GM12872 (cell line): ENCODE data around the gene XPA.

Experiments used
- TF ChIP-seq, protein P1 (sequence below): IDR thresholded peaks from 3 replicates; pipeline ENCODE4 v1.5.1; 2011; ENCODE audit warnings: low read depth, mild to moderate bottlenecking, low read length, moderate library complexity; ENCODE audit not compliant: insufficient read depth

XPA gene

DNA sequence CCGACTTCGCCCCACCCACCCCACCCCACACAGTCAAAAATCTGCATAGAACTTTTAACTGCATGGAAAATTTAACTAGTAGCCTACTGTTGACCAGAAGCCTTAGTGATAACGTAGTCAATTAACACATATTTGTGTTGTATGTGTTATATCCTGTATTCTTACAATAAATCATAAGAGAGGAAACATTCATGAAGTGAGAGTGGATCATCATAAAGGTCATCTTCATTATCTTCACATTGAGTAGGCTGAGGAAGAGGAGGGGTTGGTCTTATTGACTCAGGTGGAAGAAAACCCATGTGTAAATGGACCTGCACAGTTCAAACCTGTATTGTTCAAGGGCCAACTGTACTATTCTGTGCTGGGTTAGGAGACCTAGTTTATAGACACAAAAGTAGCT lies 31.4 kb downstream of the XPA start:
- TF ChIP-seq, protein P1, sequence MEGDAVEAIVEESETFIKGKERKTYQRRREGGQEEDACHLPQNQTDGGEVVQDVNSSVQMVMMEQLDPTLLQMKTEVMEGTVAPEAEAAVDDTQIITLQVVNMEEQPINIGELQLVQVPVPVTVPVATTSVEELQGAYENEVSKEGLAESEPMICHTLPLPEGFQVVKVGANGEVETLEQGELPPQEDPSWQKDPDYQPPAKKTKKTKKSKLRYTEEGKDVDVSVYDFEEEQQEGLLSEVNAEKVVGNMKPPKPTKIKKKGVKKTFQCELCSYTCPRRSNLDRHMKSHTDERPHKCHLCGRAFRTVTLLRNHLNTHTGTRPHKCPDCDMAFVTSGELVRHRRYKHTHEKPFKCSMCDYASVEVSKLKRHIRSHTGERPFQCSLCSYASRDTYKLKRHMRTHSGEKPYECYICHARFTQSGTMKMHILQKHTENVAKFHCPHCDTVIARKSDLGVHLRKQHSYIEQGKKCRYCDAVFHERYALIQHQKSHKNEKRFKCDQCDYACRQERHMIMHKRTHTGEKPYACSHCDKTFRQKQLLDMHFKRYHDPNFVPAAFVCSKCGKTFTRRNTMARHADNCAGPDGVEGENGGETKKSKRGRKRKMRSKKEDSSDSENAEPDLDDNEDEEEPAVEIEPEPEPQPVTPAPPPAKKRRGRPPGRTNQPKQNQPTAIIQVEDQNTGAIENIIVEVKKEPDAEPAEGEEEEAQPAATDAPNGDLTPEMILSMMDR: no peak

DNA sequence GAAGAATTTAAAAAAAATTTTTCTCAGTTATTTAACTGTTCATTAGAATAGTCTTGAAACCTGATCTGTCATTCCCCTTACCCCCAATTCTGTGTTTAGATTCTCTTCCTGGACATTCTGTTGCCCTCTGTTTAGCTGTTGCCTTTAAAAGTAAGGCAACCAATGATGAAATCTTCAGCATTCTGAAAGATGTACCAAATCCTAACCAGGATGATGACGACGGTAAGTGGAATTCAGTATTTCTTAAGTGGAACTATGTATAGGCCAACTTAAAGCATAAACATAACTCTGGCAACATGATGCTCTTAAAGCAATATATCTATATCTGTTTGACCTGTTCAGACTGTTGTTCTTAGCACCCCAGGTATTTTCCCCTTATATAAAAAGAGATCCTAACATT lies 36.3 kb downstream of the XPA start:
- TF ChIP-seq, protein P1: no peak

DNA sequence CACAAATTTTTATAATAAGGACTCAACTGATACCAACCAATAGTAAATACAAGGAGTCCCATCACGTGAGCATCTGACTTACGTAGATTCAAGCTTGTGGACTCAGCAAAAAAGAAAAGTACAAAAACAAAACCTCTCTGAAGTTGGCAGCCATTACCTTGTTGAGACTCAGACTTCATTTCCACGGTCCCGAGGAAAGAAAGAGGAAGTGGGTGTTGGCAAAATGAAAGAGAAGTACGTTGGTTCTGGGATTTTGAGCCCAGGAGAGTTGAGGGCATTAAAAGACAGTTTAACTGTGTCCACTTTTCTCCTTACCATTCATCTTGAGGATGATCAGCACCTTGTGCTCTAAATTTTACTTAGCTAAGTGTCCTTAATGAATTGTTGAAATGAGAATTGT lies 36.8 kb downstream of the XPA start:
- TF ChIP-seq, protein P1: no peak

DNA sequence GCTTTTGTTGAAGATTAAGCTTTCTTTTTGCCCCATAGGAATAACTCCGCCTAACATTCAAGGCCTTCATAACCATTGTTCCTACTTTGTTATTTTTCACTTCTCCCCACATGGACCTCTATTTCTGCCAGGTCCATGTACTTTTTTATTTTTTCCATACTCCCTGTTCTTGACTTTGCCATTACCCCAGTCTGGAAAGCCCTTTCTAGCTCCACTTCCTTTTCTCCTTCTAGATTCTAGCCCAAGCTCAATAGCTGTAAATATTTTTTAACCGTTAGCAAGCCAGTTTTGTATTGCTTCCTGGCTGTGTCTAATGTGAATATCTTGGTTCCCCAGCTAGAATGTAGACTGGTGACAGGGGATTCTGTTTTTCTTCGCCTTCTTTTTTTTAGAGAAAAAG lies 37.4 kb downstream of the XPA start:
- TF ChIP-seq, protein P1: no peak

DNA sequence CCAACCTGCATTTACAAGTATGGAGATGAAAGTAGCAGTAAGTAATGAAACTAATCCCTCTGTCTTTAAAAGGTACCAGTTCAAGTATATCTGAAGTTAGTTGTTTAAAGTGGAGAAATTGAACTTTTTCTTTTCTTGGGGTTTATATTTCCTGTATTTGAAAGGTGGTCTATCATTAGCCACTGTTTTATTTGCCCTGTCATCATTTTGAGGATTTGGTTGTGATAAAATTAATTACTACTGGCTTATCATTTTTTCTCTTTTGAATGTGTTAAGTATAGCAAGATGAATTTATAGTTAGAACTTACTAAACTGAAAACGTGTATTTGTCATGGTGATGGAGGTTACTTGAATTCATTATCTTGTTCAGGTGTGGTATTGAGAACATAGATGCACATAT lies 38.4 kb downstream of the XPA start:
- TF ChIP-seq, protein P1: no peak

DNA sequence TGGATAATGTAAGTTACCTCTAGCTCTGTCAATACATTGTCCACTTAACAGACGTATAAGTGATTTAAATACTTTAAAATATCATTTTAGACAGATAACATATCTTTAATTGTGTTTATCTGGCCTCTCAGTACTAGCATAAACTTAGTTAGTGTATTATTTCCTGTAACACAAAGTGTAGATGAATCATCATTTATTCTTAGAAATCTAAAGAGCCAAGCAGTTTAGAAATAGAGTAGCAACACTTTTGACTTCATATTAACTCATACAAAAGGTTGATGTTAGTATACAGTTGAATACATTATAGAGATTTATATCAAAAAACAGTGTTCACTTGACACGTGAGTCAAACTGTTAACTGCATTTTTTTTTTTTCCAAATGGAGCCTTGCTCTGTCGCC lies 45.5 kb downstream of the XPA start:
- TF ChIP-seq, protein P1: no peak

DNA sequence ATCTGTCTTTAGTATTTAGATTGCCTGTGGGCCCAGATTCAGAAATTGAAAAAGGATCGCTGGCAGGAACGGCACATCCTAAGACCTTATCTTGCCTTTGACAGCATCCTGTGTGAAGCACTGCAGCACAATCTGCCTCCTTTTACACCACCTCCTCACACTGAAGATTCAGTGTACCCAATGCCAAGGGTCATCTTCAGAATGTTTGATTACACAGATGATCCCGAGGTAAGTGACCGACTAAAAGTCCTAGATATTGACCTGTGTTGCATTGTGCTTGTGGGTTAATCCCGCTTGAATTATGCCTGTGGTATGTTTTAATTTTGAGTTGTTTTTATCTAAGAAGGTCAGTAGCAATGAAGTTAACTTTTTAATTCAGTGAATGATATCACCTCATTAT lies 49.1 kb downstream of the XPA start:
- TF ChIP-seq, protein P1: no peak

DNA sequence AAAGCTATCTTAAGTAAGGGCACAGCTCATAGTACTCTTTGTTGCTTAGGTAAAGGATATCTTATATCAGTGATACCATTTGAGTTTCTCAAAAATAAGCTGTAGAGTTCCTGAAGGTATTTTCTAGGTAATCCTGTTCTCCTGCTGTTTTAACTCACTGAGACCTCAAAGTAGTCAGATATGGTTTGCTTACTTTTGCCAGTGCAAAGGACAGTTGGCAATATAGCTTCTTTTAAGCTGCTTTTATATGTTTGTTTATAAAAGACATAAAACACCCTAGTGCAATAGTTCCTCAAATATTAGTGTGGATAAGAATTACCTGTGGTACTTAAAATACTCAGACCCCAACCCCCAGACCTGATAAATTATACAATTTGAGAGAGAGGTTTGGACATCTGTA lies 51.4 kb downstream of the XPA start:
- TF ChIP-seq, protein P1: no peak
